Measurements from ENCODE around the gene MTRR. TPM values are rescaled to one million over a fixed set of nuclear protein-coding genes. Genes with fewer than 3 reads are reported as not detected.
"Not testable (repeated sequence)": the region's sequence is repeated elsewhere in the genome, so short reads cannot be mapped to it uniquely, and the experiment has no call there.

Gene MTRR
- total RNA-seq, 1 donor from 2014 or later: 46.7 TPM

DNA sequence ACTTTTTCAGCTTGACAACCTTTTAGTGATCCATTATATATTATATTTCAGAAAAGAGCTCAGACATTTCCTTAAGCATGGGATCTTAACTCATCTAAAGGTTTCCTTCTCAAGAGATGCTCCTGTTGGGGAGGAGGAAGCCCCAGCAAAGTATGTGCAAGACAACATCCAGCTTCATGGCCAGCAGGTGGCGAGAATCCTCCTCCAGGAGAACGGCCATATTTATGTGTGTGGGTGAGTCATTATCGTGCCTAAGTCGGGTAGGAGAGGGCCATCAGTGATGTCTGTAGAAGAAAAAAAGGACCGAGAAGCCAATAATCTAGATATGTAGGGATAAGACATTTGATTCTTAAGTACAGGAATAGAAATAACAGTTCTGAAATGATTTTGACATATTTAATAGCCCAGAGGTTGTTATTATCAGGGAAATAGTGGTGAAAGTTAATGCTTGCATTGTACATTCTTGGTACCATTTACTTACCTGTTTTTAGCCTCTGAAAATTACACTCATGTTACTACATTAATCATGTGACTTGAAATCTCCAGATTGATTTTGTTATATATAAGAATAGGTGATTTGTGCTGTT, 28.2 kb downstream of the MTRR start:
- peak; percentile 44 for DNase-seq (ENCODE audit: low read depth)

DNA sequence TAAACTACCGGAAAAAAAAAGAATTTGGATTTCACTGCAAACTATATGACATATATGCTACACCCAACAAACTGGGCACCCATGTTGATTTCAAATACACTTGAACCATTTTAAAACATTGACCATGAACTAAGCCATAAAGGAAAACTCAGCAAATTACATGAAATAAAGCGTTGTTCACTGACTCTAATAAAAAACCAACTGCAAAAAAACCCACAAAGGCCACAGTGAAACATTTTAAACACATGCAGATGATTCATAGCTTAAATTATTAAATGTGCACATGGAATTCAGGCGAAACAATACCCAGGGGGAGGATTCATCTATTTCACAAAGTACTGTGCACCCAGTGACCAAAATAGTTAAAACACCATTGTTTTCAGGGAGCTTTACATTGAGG, 33.3 kb downstream of the MTRR start:
- DNase-seq (ENCODE audit: low read depth): no peak

DNA sequence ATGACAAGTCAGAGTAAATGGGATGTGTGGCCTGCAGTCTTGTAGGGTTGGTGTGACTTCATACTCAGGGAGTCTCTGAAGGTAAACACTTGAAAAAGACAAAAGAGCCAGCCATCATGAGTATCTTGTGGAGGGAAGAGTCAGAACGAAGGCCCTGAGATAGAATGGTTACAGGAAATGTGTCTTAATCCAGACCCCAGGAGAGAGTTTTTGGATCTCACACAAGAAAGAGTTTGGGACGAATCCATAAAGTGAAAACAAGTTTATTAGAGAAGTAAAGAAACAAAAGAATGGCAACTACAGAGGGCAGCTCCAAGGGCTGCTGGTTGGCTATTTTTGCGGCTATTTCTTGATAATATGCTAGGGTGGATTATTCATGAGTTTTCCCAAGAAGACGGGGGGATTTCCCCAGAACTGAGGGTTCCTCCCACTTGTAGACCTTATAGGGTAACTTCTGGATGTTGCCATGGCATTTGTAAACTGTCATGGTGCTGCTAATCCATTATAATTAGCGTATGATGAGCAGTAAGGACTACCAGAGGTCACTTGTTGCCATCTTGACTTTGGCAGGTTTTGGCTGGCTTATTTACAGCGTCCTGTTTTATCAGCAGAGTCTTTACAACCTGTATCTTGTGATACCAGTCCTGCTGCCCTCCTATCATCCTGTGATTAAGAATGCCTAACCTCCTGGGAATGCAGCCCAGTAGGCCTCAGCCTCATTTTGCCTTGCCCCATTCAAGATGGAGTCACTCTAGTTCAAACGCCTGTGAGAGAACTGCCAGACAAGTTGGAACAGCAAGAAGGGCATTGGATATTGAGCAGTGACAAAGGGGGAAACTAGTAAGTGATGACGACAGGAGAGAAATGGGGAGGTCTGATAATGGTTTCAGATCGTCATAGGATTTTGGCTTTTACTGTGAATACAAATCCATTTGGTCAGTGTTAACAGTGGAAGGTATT, 34.0 kb downstream of the MTRR start:
- DNase-seq (ENCODE audit: low read depth): no peak

DNA sequence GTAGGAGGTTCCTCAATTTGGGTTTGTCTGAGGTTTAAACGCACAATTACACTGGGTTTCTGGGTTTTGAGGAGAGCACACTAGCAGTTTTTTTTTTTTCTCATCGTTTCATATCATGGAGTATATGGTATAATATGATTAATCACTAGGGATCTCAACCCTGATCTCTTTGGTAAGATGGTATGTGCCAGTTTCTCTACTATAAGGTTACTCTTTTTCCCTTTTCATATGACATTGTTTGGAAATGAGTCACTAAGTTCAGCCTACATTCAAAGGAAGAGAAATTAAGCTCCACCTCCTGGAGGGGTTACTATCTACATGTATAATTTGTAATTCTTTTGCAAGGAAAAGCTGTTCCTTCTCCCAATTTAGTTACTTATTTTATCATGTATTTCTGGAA, 35.2 kb downstream of the MTRR start:
- DNase-seq (ENCODE audit: low read depth): peak; percentile 58

DNA sequence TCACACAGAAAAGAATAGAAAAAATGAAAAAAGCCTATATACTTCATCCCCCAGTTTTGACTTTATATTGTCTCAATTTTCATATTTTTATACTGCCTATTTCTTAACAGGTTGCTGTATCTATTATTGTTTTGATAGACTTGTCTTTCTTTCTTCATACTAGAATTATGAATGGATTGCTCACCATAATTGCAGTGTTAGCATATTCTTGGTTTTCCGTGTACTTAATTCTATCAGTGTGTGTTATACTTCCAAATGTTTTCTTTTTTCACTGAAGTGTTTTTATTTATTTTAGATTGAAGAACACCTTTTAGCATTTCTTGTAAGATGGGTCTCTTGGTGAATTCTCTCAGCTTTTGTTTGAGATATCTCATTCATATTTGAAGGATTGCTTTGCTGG, 38.7 kb downstream of the MTRR start:
- DNase-seq (ENCODE audit: low read depth): no peak

DNA sequence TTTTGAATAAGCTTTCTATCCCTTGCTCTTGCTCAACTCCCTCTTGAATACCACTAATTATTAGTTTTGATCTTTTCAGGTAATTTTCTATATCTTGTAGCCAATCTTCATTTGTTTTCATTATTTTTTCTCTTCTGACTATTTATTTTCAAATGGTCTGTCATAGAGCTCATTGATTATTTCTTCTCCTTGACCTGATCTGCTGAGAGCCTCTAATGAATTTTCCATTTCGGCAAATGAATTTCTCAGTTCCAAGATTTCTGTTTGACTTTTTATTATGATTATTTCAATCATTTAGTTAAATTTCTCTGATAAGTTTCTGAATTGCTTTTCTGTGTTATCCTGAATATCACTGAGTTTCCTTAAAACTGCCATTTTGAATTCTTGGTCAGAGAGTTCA, 39.4 kb downstream of the MTRR start:
- no peak for DNase-seq (ENCODE audit: low read depth)

DNA sequence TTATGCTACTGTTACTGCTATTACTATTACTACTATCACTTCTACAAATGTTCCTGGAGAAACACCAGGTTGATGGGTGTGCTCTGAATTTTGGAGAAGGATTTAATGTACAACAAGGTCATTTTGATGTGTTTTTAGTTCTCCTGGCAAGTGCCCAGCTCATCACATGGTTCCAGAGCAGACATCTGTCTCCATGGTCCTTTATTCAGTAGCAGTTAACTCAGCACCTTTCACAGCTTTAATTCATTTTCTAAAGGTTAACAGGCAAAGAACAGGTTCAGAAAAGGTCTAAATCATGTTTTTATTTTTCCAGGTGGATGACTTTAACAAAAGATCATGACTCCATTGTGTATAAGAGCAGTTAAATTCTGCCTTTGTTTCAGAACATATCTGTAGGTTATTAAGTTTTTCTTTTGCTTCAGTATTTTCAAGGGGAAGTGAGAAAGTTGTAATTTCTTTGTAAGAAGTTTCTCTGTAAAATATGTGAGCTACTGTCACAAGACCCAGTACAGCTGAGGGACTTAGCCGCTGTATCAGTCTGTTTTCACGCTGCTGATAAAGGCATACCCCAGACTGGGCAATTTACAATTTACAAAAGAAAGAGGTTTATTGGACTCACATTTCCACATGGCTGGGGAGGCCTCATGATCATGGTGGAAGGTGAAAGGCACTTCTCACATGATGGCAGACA, 41.9 kb downstream of the MTRR start:
- DNase-seq (ENCODE audit: low read depth): no peak

DNA sequence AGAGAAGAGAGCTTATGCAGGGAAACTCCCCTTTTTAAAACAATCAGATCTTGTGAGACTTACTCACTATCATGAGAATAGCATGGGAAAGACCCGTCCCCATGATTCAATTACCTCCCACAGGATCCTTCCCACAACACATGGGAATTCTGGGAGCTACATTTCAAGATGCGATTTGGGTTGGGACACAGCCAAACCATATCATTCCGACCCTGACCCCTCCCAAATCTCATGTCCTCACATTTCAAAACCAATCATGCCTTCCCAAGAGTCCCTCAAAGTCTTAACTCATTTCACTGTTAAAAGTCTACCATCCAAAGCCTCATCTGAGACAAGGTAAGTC, 42.5 kb downstream of the MTRR start:
- DNase-seq (ENCODE audit: low read depth): not testable (repeated sequence)

DNA sequence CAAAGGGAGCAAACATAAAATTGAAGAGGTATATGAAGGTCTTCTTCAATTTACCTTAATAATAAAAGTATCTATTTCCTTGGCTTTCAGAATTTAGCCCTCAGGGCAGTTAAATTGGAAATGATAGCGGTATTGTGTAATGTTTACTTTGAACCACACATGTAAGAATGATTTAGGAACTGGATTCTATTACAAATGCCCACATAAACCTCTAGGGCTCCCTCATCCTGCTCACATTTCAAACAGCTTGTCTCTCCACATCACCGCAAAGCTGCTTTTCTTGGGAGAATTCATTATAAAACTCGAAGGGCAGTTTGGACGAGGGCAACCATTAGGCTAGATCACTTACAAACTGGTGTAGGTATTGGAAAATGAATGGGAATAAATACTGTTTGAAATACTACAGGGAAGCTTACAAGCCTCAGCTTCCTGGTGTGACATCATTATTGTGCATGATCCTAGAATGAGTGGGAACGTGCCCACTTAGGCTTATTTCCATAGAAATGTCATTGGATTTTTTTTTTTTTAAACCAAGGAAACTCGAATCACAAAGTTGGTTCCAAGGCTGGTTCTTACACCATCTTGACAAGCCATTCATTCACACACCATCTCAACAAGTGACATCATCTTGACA, 47.3 kb downstream of the MTRR start:
- peak; percentile 49 for DNase-seq (ENCODE audit: low read depth)

DNA sequence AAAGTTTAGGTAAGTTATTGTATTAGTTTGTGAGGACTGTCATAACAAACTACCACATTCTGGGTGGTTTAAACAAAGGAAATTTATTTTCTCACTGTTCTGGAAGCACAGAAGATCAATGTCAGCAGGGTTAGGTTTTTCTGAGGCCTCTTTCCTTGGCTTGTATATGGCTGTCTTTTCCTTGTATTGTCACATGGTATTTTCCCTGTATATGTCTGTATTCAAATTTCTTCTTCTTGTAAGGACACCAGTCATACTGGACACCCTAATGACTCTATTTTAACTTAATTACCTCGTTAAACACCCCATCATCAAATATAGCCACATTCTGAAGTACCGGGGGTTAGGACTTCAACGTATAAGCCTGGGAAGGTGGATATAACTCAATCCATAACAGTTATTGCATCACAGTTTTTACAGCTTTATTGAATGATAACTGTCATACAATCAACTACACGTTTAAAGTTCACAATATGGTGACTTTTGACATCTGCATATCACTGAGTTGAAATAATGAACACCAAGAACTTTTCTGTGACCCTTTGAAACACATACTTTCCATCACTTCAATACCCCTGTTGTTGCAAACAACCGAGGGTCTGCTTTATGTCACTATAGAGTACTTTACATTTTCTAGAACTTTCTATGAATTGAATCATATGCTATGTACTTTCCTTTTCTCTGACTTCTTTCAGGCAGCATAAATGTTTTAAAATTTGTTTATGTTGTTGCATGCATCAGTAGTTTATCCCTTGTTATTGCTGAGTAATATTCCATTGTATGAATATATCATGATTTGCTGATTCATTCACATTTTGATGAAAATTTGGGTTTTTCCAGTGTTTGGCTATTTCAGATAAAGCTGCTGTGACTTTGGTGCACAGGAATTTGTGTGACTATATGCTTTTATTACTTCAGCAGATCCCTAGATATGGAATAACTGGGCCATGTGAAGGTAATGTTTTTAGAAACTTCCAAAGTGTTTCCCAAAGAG, 48.5 kb downstream of the MTRR start:
- DNase-seq (ENCODE audit: low read depth): no peak

DNA sequence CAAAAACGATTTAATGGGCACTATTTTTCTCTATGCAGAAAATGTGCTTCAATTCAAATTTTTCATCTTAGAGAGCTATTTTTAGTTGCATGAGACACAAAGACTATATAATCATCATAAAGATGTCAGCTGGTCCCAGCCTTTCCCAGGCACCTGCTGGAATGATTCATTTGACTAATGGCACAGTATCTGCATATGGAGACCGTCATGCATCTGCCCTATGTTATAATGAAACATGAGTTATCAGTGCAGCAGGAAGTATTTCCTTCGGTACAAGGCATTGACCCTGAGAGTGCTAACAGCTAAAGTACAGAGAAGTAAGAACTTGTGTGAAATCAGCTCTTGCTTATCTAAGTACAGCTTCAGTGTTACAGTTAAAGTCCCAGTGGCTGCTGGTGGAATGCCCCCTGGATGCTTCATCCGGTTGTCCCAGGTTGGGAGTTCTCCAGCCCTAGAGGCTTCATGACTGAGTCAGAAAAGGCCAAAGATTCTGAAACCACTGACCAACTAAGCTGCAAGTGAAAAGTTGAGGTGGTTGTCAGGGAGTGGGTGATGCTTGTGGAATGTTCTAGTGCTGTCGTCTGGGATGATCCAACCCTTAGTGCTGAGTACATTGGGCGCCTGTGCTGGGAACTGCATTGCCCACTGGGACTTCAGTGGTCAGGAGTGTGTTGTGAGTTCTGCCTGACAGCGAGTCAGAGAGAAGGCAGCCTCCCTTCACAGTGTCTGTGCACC, 57.2 kb downstream of the MTRR start:
- peak; percentile 65 for DNase-seq (ENCODE audit: low read depth)

DNA sequence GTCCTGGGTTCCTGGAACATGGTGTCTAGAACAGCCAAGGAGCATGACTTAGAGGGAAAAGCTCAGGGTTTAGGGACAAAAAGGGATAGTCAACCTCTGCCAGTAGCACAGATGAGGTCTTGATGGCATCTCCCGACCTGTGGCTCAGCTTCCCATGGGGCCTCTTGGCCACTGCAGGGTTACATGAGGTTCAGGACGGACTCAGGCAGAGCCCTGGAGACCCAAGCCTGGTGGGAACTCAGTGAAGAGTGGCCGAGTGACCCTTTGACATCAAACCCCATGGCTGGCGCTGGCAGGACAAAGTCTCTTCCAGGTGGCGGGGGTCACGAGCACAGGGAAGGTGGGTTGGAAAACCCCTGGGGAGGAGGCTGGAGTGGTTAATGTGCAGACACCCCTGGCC, 57.8 kb downstream of the MTRR start:
- DNase-seq (ENCODE audit: low read depth): no peak

DNA sequence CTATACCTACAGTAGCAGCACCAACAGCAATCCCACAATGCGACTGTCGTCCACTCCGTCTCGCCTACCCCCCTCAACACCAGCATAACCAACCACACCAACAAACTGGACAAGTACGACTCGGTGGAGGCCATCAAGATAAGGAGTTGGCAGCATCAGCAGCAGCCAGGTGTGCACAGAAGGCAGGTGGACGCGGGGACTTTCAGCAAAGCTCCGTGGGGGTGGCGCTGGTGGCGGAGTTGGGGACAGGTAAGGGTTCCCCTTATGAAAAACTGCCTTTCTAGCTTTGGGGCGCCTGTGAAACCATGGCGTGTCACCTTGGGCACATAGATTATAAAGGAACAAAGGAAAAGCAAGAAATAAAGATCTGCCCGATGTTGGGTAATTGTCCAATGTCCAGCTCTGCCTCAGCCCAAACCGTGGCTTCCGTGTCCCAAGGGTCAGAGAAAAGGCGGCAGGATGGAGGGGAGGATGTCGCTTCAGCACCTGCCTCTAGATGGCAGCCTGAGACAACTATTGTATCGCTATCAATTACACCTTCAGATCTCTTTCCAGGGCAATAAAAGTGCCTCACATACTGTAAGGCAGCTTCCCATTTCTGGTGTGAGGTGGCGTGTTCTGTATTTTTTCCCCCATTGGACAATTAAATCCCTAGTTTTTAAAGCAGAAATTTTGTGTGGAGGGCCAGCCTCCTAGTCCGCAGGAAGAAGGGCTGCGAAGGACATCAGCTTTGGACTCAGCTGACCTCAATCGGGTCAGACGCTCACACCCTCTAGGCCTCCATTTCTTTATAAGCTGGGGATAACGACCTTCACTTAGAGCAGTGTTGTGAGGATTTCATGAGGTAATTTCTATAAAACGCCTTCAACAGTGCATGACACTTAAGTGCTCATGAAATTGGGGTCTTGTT, 58.8 kb downstream of the MTRR start:
- peak; percentile 44 for DNase-seq (ENCODE audit: low read depth)

DNA sequence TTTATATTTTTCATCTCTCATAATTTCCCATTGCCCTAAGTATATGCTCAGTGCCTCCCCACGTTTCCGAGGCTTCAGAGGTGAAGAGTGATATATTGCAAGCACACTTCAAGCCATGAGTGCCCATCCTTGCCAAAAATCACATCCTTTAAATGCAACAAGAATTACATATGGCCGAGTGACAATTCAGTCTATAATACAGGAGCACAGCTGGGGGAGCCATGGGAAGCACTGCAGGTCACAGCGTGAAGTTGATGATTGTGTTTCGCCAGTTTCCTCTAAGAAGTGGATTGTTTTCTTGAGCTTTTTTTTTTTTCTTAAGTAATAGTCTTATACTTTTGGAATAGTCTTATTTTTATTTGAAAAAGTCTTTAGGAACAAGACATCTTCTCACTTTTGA, 61.1 kb downstream of the MTRR start:
- DNase-seq (ENCODE audit: low read depth): no peak

DNA sequence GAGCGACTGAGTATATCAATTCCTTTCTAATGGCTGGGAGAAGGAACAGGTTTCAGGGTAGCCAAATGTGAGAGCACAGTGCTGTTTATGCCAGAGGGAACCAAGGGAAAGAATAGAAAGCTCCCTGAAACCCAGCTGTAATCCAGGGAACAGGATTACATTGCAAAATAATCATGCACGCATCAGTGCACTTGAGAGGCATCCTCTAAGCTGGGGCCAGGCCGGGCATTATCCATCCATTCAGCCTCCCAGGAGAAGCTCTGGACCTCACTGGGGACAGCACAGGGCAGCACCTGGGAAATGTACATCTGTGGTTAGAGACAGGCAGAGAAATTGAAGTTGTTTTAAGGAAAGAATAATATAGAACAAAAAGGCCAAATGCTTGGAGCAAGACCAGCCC, 72.7 kb downstream of the MTRR start:
- no peak for DNase-seq (ENCODE audit: low read depth)

DNA sequence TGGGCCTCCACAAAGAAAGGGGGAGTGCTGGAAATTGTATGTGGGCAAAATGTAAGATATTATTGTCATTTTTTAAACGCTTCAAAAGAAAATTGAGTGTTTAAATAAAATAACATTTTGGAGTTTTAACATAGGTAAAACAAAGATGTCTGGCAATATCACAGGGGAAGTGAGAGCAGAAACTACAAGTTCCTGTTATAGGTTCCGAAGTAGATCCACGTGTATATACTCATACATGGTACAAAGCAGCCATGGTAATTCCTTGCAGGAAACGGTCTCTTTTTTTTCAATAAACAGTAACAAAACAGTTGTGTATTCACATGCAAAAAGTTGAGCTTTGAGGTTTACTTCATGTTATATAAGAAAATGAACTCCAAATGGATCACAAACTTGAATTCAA, 78.4 kb downstream of the MTRR start:
- DNase-seq (ENCODE audit: low read depth): no peak
